HEK293 (cell line): ENCODE data around the gene SMIM26.
A peak's percentile ranks its signal among the peaks of the same experiment; 100 is the strongest.

Experiments
- CTCF ChIA-PET: fragments of 350-600 bp; formaldehyde crosslinking; extraction: SDS; loops from one replicate; lab custom pipeline; 2021; ENCODE audit warnings: antibody characterized with exemption; lab: Yijun Ruan, JAX
- POLR2A ChIA-PET: fragments of 300-600 bp; formaldehyde crosslinking; extraction: SDS; loops from one replicate; lab custom pipeline; 2020; ENCODE audit warnings: antibody characterized with exemption, inconsistent platforms; lab: Yijun Ruan, JAX
- H3K27ac ChIP-seq: fragments of 200-500 bp; sonication (Bioruptor generic); 2 replicates; pipeline ENCODE4 v1.5.1; 2014; ENCODE audit warnings: low read depth, low read length, control low read depth, inconsistent platforms; ENCODE audit errors: extremely low read depth
- H3K36me3 ChIP-seq, 2 experiments: fragments of 200-500 bp in 1 of 2; sonication (Bioruptor generic) in 1 of 2; 1 replicate in 1 of 2; 2 replicates in 1 of 2; pipeline ENCODE4 v1.5.1; 2014 to 2017; ENCODE audit warnings: inconsistent platforms in 2 of 2, low read length in 2 of 2; ENCODE audit not compliant: control insufficient read depth in 2 of 2, insufficient read depth in 1 of 2
- H3K4me1 ChIP-seq: fragments of 200-500 bp; sonication (Bioruptor generic); 2 replicates; pipeline ENCODE4 v1.5.1; 2014; ENCODE audit warnings: mild to moderate bottlenecking, low read length, inconsistent platforms; ENCODE audit not compliant: control insufficient read depth, insufficient read depth
- H3K4me3 ChIP-seq: 2 replicates; pipeline ENCODE4 v1.5.1; 2011; ENCODE audit warnings: low read depth, mild to moderate bottlenecking, control low read depth, low read length, moderate library complexity
- H3K9me3 ChIP-seq: fragments of 200-500 bp; sonication (Bioruptor generic); 2 replicates; pipeline ENCODE4 v1.5.1; 2014; ENCODE audit warnings: low read depth, low read length, inconsistent platforms; ENCODE audit not compliant: control insufficient read depth, insufficient read depth
- BCL11B ChIP-seq: fragments of 450-650 bp; formaldehyde crosslinking; IDR thresholded peaks from 2 replicates; pipeline ENCODE4 v1.5.1; 2016; ENCODE audit warnings: low read depth, missing biosample characterization, missing genetic modification characterization
- GLIS2 ChIP-seq: fragments of 450-650 bp; formaldehyde crosslinking; IDR thresholded peaks from 2 replicates; pipeline ENCODE4 v1.5.1; 2016; ENCODE audit warnings: missing biosample characterization, missing genetic modification characterization
- HOXD13 ChIP-seq: sonication (generic); formaldehyde crosslinking; IDR thresholded peaks from 2 replicates; pipeline ENCODE4 v1.8.0; 2022; ENCODE audit warnings: missing genetic modification reagents, borderline replicate concordance
- REPIN1 ChIP-seq: fragments of 450-650 bp; formaldehyde crosslinking; IDR thresholded peaks from 2 replicates; pipeline ENCODE4 v1.5.1; 2017; ENCODE audit warnings: missing biosample characterization, missing genetic modification characterization, low read depth
- REST ChIP-seq: fragments of 450-650 bp; formaldehyde crosslinking; IDR thresholded peaks from 2 replicates; pipeline ENCODE4 v1.5.1; 2016; ENCODE audit warnings: missing biosample characterization, missing genetic modification characterization
- SP3 ChIP-seq: fragments of 450-650 bp; formaldehyde crosslinking; IDR thresholded peaks from 2 replicates; pipeline ENCODE4 v1.5.1; 2016; ENCODE audit warnings: missing biosample characterization, missing genetic modification characterization
- SP7 ChIP-seq: fragments of 450-650 bp; formaldehyde crosslinking; IDR thresholded peaks from 2 replicates; pipeline ENCODE4 v1.5.1; 2016; ENCODE audit warnings: missing biosample characterization, missing genetic modification characterization
- ZBTB17 ChIP-seq: fragments of 450-650 bp; formaldehyde crosslinking; IDR thresholded peaks from 2 replicates; pipeline ENCODE4 v1.5.1; 2016; ENCODE audit warnings: missing biosample characterization, missing genetic modification characterization
- ZFP69B ChIP-seq: fragments of 450-650 bp; formaldehyde crosslinking; IDR thresholded peaks from 2 replicates; pipeline ENCODE4 v1.5.1; 2016; ENCODE audit warnings: missing biosample characterization, missing genetic modification characterization
- ZNF16 ChIP-seq: fragments of 450-650 bp; formaldehyde crosslinking; IDR thresholded peaks from 2 replicates; pipeline ENCODE4 v1.5.1; 2016; ENCODE audit warnings: low read depth, missing biosample characterization, missing genetic modification characterization
- ZNF184 ChIP-seq: fragments of 450-650 bp; IDR thresholded peaks from 2 replicates; pipeline ENCODE4 v1.5.1; 2018; ENCODE audit warnings: missing biosample characterization, mild to moderate bottlenecking, missing genetic modification characterization
- ZNF214 ChIP-seq: fragments of 450-650 bp; formaldehyde crosslinking; IDR thresholded peaks from 2 replicates; pipeline ENCODE4 v1.5.1; 2017; ENCODE audit warnings: missing biosample characterization, mild to moderate bottlenecking, missing genetic modification characterization, borderline replicate concordance
- ZNF354C ChIP-seq: fragments of 450-650 bp; formaldehyde crosslinking; IDR thresholded peaks from 2 replicates; pipeline ENCODE4 v1.5.1; 2016; ENCODE audit warnings: missing biosample characterization, missing genetic modification characterization, low read depth, borderline replicate concordance
- ZNF449 ChIP-seq: fragments of 450-650 bp; formaldehyde crosslinking; IDR thresholded peaks from 2 replicates; pipeline ENCODE4 v1.5.1; 2017; ENCODE audit warnings: missing biosample characterization, mild to moderate bottlenecking, missing genetic modification characterization, moderate library complexity
- ZNF530 ChIP-seq: fragments of 450-650 bp; formaldehyde crosslinking; IDR thresholded peaks from 2 replicates; pipeline ENCODE4 v1.5.1; 2016; ENCODE audit warnings: low read depth, missing biosample characterization, missing genetic modification characterization
- ZNF623 ChIP-seq: fragments of 450-650 bp; formaldehyde crosslinking; IDR thresholded peaks from 2 replicates; pipeline ENCODE4 v1.5.1; 2016; ENCODE audit warnings: missing biosample characterization, missing genetic modification characterization
- ZNF707 ChIP-seq: fragments of 450-650 bp; formaldehyde crosslinking; IDR thresholded peaks from 2 replicates; pipeline ENCODE4 v1.5.1; 2016; ENCODE audit warnings: missing biosample characterization, missing genetic modification characterization
- ZNF747 ChIP-seq: fragments of 450-650 bp; formaldehyde crosslinking; IDR thresholded peaks from 2 replicates; pipeline ENCODE4 v1.5.1; 2016; ENCODE audit warnings: missing biosample characterization, missing genetic modification characterization
- TF ChIP-seq, protein P1 (sequence below): fragments of 450-650 bp; formaldehyde crosslinking; IDR thresholded peaks from 2 replicates; pipeline ENCODE4 v1.5.1; 2017; ENCODE audit warnings: missing biosample characterization, missing genetic modification characterization
- TF ChIP-seq, protein P2 (sequence below): fragments of 450-650 bp; formaldehyde crosslinking; IDR thresholded peaks from 2 replicates; pipeline ENCODE4 v1.5.1; 2016; ENCODE audit warnings: missing biosample characterization, missing genetic modification characterization

The SMIM26 gene

DNA sequence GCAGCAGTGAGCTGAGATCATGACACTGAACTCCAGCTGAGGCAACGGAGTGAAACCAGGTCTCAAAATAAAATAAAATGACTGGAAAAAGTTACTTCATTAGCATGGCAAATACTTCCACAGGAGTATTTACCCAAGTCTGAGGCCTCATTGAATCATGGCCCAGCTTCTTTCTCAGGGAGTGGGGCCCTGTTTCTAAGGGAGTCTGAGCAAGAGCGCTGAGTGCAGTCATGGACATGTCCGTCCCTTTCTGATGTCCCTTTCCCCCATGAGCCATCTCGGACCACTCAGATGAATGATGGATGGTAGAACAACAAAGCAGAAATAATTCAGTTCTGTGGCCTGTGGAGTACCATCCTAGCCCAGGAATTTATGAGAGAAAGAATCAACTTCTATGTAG lies 12.8 kb downstream of the SMIM26 start (continued):
- TF ChIP-seq REST (no peak), REPIN1 (tag by site-specific recombination) (no peak), ZNF623 (tag by site-specific recombination) (no peak), ZNF16 (tag by site-specific recombination) (no peak), ZNF449 (no peak), ZNF354C (tag by site-specific recombination) (no peak)
- TF ChIP-seq, all 188 proteins: peak for 0

DNA sequence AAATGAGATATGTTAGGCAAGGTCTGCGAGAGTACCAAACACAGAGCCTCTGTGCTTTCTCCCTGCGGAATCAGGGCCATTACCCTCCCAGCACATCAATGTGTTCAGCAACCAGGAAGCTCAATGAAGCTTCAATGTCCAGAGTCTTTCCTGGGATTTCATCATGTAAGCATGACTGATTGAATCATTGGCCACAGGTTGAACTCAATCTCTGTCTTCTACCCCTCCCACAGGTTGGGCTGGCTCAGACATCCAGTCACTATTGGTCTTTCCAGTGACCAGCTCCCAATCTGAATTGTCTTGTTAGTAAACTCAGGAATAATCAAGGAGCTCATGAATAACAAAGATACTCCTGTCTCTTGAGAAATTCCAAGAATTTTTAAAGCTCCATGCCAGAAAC lies 17.9 kb downstream of the SMIM26 start:
- H3K4me1 ChIP-seq = no peaks in the 10 kb centered on the region
- no peak overlapping the region for H3K27ac ChIP-seq
- ChIA-PET CTCF (no interaction called here), POLR2A (interaction anchor here (0.6 to 1.2 kb wide), 4 partner anchors 55 to 118 kb away, joined by 3 to 4 read pairs (median 3); partner anchors contain the start of genes DZANK1, POLR3F and SEC23B)
- no peaks in the 10 kb centered on the region for H3K9me3 ChIP-seq
- no peak overlapping the region for H3K4me3 ChIP-seq
- H3K36me3 ChIP-seq = no peaks in the 10 kb centered on the region
- peak; percentile 71; the same call in 1 of the 2 replicates for TF ChIP-seq ZNF449
- peak; percentile 80 for TF ChIP-seq ZBTB17 (tag by site-specific recombination)
- TF ChIP-seq BCL11B = no peak
- no peak for TF ChIP-seq GLIS2 (tag by site-specific recombination)
- TF ChIP-seq SP3 = peak; percentile 42
- TF ChIP-seq HOXD13 (CRISPR knock-in tag) = peak; percentile 60; the same call in 1 of the 2 replicates
- no peak for TF ChIP-seq ZNF707 (tag by site-specific recombination)
- no peak for TF ChIP-seq ZNF747 (tag by site-specific recombination)
- TF ChIP-seq ZNF530 = no peak
- TF ChIP-seq ZFP69B (tag by site-specific recombination) = no peak
- 0 out of 2 replicates have a peak, but pooled peaks have one; percentile 26 for TF ChIP-seq SP7 (tag by site-specific recombination)
- peak; percentile 69 for TF ChIP-seq ZNF214 (tag by site-specific recombination)
- TF ChIP-seq ZNF184 (tag by site-specific recombination) = no peak
- TF ChIP-seq, protein P1, sequence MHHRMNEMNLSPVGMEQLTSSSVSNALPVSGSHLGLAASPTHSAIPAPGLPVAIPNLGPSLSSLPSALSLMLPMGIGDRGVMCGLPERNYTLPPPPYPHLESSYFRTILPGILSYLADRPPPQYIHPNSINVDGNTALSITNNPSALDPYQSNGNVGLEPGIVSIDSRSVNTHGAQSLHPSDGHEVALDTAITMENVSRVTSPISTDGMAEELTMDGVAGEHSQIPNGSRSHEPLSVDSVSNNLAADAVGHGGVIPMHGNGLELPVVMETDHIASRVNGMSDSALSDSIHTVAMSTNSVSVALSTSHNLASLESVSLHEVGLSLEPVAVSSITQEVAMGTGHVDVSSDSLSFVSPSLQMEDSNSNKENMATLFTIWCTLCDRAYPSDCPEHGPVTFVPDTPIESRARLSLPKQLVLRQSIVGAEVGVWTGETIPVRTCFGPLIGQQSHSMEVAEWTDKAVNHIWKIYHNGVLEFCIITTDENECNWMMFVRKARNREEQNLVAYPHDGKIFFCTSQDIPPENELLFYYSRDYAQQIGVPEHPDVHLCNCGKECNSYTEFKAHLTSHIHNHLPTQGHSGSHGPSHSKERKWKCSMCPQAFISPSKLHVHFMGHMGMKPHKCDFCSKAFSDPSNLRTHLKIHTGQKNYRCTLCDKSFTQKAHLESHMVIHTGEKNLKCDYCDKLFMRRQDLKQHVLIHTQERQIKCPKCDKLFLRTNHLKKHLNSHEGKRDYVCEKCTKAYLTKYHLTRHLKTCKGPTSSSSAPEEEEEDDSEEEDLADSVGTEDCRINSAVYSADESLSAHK (tag by site-specific recombination) = no peak
- TF ChIP-seq, protein P2, sequence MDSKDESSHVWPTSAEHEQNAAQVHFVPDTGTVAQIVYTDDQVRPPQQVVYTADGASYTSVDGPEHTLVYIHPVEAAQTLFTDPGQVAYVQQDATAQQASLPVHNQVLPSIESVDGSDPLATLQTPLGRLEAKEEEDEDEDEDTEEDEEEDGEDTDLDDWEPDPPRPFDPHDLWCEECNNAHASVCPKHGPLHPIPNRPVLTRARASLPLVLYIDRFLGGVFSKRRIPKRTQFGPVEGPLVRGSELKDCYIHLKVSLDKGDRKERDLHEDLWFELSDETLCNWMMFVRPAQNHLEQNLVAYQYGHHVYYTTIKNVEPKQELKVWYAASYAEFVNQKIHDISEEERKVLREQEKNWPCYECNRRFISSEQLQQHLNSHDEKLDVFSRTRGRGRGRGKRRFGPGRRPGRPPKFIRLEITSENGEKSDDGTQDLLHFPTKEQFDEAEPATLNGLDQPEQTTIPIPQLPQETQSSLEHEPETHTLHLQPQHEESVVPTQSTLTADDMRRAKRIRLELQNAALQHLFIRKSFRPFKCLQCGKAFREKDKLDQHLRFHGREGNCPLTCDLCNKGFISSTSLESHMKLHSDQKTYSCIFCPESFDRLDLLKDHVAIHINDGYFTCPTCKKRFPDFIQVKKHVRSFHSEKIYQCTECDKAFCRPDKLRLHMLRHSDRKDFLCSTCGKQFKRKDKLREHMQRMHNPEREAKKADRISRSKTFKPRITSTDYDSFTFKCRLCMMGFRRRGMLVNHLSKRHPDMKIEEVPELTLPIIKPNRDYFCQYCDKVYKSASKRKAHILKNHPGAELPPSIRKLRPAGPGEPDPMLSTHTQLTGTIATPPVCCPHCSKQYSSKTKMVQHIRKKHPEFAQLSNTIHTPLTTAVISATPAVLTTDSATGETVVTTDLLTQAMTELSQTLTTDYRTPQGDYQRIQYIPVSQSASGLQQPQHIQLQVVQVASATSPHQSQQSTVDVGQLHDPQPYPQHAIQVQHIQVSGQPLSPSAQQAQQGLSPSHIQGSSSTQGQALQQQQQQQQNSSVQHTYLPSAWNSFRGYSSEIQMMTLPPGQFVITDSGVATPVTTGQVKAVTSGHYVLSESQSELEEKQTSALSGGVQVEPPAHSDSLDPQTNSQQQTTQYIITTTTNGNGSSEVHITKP (tag by site-specific recombination) = peak; percentile 42; the same call in 1 of the 2 replicates
